HG03439 (cell line): ENCODE measurements around the gene ISL2.
"Not testable (repeated sequence)": the region's sequence is repeated elsewhere in the genome, so short reads cannot be mapped to it uniquely, and the experiment has no call there.

ENCODE experiments used
- ATAC-seq: cut with Tn5 transposase; IDR thresholded peaks from one replicate; pipeline ENCODE4 v1.9.1; 2021; ENCODE audit warnings: mild to moderate bottlenecking, moderate library complexity; ENCODE audit not compliant: unreplicated experiment

Gene ISL2

DNA sequence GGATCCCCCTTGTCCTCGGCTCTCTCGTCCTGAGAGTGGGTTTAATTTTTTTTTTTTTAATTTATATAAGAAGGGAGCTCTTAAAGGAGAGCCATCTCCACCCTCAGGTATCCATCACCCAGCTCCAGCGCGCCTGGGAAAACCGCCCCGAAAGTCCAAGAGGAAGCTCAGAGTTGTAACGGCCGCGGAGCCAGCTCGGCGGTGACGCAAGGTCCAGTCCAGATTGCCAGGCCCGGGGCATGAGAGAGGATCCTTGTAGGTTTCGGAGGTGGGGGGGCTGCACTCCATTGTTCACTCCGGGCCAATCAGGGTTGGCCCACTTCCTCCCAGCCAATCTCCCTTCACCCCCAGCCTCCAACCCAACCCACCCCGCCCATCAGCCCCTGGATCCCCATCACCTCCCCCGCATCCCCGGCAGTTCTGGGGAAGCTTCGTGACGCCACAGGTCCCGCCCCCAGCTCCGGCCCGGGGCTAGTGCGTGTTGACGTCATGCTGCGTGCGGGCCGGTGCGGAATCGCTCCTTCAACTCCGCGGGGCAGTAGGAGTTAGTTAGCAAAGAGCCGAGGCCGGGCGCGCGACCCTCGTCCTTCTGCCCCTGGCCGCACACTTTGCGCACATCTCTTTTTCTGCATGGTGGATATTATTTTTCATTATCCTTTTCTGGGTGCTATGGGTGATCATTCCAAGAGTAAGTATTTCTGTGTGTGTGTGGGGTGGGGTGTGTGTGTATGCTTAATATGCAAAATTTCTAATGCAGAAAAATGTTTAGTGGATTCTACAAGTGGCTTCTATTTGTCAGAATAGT is at the start of gene ISL2:
TSS of gene ISL2 (plus strand) at position 520 of the 805 bp plus-strand sequence. CDS start at position 631, 111 bp downstream.
- peak; percentile 68 for ATAC-seq

DNA sequence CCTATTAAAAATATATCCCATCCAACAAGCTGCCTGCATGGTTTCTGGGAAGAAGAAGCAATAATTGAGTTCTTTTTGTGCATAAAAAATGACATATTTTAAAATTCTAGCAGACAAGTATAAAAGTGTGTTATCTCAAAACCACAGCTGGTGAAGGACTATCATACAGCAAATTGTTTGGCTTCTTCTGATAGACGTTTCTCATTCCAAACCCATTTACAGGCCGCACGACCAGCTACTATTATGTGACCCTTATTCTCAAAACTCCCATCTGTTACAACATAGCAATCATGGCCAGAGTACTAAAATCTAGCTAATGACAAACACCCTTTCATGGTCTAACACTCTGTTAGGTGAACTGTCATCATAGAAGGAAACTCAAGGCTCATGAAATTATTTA is 47.0 kb upstream of the ISL2 start:
- ATAC-seq = no peak

DNA sequence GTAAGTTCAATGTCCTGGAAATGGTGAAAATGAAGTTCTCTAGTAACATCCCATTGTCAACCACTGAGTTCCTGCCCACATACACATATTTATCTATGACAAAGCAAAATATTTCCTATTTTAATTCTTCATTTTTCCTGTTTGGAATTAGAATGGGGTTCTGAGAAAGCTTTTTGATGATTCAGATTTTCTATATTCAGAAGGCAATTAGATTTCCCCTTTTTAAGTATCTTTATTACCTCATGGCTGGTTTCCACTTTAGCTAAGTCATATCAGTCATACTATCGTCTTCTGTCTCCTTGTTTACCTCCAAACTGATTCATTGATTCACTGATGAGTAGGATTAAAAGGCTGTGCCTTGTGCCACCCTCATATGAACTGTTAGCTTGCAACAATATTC is 43.2 kb upstream of the ISL2 start:
- ATAC-seq = no peak

DNA sequence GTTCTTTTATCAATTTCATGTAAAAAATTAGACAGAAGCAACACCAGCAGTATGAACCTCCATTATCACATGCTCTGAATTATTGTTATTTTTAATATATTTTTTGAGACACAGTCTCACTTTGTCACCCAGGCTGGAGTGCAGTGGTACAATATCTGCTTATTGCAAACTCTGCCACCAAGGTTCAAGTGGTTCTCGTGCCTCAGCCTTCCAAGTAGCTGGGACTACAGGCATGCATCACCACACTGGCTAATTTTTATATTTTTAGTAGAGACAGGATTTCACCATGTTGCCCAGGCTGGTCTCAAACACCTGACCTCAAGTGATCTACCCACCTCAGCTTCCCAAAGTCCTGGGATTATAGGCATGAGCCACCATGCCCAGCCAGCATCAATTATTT is 42.1 kb upstream of the ISL2 start:
- not testable (repeated sequence) for ATAC-seq

DNA sequence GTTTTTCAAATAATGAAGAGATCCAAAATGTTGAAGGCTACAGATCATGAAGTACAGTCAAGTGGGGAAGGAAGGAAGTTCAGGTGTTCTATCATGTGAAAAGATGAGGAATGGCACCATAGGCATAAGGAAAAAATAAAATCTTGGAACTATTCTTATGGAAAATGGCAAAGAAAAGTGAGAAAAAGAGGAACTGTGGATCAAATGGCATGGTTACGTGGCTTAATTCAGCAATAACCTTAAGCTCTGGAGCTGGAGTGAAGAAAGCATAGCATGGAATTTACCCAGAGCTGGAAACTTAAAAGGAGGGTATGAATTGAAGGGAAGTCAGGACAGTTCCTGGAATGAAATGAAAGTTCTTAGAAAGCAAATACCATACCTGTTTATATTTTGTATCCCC is 39.7 kb upstream of the ISL2 start:
- ATAC-seq = no peak

DNA sequence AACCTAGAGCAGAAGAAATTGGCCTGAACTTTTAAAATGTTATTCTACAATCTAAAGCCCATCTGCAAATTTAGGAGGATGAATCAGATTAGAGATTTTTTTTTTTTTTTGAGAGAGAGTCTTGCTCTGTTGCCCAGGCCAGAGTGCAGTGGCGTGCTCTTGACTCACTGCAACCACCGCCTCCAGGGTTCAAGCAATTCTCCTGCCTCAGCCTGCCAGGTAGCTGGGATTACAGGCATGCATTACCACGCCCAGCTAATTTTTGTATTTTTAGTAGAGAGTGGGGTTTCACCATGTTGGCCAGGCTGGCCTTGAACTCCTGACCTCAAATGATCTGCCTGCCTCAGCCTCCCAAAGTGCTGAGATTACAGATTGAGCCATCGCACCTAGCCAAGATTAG is 38.6 kb upstream of the ISL2 start:
- not testable (repeated sequence) for ATAC-seq

DNA sequence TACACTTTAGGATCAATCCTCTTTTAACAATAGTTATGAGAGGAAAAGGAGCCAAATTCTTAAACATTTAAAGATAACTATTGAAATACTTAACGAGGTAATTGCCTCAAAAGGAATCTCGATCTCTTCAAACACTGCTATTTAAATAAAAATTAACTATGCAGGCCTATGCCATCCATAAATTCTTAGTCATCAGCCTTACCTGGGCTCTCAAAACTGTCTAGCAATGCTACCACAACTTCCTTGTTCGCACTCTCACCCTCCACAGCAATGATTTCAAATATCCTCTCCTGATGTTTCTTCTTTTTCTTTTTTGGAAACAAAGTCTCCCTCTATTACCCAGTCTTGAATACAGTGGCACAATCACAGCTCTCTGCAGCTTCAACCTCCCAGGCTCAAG is 37.6 kb upstream of the ISL2 start:
- ATAC-seq = no peak

DNA sequence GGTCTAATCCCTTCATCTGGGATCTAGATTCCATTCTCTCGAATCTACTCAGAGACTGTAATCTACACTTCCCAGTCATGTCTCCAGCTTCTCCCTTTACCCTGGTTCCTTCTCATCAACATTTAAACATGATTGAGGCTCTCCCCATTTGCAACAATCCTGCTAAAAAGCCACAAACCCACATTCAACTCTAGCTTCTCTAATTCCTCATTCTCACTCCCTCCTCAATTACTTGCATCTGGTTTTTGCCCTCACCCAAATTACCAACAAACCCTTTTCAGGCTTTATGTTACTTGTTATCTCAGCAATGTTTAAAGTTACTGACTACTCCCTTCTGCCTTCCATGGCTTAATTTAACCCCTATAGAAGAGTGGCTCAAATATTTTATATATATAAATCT is 36.8 kb upstream of the ISL2 start:
- ATAC-seq = no peak

DNA sequence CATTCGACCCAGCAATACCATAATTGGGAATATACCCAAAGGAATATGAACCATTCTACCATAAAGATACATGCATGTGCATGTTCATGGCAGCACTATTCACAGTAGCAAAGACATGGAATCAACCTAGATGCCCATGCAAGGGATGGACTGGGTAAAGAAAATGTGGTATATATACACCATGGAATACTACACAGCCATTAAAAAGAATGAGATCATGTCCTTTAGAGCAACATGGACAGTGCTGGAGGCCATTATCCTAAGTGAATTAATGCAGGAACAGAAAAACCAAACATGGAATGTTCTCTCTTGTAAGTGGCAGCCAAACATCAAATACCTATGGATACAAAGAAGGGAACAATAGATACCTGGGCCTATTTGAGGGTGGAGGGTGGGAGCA is 32.7 kb upstream of the ISL2 start:
- ATAC-seq = no peak

DNA sequence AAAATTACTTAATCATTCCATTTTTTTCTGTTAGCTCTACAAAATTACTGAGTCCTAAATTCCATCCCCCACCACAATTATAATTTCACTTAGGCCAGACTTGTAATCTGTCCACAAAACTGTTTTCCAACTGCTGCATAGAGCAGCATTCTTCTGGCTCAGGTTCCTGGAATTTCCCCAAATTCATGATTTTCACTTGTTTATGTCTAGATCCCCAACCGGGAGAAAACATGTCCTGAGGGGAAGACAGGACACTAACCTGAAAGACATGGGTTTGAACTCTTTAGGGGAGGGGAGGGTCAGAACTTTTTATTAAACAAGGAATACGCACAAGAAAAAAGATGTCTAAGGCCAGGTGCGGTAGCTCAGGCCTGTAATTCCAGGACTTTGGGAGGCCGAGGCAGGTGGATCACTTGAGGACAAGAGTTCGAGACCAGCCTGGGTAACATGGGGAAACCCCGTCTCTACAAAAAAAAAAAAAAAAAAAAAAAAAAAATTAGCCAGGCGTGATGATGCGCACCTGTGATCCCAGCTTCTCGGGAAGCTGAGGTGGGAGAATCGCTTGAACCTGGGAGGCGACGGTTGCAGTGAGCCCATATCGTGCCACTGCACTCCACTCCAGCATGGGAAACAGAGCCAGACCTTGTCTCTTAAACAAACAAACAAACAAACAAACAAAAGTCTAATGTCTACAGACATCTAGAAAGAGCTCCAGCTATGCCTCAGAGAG is 26.8 kb upstream of the ISL2 start:
- no peak for ATAC-seq

DNA sequence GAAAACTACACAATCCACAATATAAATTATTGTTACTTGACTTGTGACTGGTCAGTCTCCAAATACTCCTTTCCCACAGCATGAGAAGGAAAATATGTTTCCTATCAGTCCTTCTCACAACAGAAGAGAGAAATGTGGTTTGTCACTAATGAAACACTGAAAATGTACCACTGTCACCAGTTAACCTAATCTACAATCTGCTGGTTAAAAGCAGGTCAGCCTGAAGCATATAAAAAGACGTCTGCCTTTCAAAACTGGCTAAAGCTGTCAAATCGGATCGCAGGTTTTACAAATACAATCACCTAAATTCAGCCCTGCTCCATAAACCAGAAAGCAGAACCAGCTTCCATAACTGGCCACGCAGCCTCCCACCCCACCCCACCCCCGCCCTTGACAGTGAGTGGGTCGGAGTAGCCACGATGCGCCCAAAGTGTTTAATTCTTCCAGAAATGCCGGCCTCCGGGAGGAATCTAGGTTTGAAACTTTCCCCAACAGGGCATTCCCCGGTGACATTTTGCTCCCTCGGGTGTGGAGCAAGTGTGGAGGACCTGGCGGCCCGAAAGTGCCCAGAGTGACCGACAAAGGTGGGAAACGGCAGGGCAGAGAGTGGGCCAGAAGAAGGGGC is 26.0 kb upstream of the ISL2 start:
- no peak for ATAC-seq

DNA sequence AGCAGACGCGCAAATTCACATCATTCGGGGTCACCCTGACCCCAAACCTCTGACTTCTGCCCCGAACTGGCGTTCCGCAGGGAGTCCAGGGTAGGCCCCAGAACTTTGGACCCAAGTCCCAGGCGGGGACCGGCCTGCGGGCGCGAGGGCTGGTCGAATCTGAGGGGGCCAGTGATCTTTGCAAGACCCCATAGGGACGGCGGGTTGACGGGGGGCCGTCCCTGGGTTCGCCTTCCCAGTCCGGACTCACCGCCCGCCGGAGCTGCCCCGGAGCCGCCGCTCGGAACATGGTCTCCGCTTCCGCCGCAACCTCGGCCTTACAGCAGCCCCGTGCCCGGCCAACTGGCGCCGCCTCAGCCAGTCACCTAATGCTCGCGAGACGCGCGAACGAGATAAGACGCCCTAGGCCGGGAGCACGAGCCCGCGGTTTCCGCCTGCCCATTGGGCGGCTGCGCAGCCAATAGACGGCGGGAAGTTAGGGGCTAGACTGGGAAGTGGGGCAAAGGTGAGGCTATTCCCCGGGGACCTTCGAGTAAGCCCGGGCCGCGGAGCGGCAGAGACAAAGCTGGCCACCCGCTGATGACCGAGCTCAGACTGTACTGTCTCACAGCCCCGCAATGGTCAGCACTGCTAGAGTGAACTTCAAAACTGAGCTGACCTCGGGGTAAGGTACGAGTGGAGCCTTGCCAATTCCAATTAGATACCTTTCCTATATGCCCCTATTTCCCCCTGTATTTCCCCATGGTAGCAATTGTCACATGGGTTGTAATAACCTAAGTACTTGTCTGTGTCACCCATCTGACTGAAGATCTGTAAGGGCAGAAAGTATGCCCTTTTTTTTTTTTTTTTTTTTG is 25.2 kb upstream of the ISL2 start, which contains the start of gene ETFA:
TSS of gene ETFA (minus strand) at position 370 of the 854 bp plus-strand sequence. CDS start at position 289, 81 bp downstream.
- peak; percentile 93 for ATAC-seq

DNA sequence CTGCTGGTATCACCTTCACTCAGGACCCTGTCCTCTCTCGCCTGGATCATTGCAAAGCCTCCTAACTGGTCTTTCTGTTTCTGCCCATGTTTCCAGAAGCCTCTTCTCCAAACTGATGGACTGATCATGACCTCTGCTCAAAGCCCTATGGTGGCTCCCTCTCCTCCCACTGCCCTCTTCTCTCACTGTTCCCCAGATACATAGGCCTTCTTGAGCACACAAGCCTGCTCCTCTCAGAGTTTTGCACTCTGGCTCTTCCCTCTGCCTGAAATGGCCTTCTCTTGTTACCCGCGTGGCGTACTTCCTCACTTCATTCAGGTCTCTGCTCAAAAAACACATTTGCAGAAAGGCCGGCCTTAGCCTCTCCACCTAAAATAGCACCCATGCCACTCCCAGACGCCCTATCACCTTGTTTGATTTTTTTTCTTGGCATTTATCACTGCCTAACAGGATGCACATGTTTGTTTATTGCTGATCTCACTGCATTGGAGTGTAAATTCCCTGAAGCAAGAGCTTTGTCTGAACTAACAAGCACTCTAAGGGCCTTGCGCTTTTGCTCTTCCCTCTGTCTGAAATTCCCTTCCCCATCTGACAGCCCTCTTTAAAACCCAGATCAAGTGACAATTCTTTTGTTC is 23.9 kb upstream of the ISL2 start:
- no peak for ATAC-seq

DNA sequence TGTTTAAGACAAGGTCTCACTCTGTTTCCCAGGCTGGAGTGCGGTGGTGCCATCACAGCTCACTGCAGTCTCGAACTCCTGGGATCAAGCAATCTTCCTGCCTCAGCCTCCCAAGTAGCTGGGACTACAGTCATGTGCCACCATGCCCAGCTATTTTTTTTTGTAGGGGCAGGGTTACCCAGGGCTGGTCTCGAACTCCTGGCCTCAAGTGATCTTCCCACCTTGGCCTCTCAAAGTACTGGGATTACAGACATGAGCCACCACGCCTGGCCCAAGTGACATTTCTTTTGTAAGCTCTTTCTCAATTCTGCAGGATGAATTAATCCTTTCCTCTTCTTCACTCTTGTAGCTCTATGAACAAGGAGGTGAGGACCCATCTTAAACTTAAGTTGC is 23.4 kb upstream of the ISL2 start:
- not testable (repeated sequence) for ATAC-seq

DNA sequence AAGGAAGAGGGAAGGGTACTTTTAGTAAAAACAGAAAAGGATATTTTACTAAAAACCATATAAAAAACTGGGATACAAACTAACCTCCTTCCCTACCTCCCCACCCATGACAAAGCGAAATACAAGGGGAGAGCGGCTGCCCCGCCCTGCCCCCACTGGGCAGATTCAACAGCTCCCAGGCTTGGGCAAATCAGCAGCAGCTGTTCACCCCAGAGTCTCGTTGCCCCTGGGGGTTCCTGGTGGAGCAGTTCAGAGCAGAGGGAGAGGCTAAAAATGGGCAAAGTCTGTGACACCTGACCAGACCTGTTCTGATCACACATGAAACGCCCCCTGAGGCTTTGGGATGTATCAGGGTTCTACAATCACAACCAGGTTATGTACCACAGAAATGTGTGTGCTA is 22.8 kb upstream of the ISL2 start:
- no peak for ATAC-seq

DNA sequence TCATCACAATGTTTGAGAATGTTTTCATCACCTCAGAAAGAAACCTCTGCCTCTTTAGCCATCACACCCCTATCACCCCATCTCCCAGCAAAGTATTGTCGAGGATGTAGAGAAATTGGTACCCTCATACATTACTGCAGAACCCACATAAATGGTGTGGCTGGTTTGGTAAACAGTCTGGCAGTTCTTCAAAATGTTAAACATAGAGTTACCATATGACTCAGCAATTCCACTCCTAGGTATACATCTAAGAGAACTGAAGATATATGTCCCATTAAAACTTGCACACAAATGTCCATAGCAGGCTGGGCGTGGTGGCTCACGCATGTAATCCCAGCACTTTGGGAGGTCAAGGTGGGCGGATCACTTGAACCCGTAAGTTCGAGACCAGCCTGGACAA is 16.6 kb upstream of the ISL2 start:
- ATAC-seq = no peak

DNA sequence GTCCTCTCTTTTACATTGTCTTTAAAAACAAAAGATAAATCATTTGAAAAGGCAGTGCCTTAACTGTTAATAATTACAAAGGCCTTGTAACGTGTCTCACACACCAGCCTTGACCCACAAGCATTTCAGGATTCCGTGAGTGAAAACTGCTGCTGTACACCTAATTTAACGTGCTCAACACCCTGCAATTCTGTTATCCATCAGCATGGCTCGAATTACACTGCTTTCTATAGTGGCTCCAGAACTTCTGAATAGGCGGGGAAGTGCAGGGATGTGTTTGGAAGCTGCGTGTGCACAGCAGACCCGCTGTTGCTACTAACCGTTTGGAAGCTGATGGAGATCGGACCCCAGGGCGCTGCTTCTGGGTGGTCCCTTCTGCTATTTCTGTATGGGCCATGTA is 15.4 kb upstream of the ISL2 start:
- no peak for ATAC-seq

DNA sequence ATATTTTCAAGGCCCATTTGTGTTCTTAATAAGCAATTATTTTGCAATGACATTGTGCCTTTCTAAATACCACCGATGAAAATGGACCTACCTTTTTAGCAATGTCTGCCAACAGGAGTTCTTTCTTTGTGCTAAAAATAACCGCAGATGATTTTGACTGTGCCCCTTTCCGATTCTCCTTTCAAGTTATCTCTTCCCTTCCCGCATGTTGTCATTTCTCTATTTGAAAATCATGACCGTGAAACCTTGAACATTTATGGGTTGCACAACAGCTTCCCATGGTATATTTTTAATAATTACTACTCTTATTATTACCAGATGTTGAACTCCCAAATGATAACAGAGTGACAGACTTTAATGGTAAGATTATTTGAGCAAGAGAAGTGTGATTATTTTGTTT is 15.0 kb upstream of the ISL2 start:
- no peak for ATAC-seq

DNA sequence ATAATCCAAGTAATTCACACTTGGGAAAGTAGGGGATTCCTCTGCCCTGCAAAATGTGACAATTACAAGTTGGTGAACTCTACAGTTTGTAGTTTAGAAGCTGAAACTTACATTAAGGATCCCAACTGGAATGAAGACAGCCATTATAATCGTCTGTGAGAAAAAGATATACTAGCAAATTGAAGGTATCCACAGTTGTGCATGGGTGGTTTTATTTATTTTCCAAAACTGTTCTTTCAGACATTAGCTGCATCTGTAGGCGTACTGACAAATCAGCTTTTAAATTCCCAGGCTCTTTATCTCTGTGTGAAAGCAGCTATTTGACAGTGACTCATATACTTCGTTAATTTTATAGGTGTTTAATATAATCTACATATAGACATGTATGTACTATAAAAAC is 12.5 kb upstream of the ISL2 start:
- ATAC-seq = no peak

DNA sequence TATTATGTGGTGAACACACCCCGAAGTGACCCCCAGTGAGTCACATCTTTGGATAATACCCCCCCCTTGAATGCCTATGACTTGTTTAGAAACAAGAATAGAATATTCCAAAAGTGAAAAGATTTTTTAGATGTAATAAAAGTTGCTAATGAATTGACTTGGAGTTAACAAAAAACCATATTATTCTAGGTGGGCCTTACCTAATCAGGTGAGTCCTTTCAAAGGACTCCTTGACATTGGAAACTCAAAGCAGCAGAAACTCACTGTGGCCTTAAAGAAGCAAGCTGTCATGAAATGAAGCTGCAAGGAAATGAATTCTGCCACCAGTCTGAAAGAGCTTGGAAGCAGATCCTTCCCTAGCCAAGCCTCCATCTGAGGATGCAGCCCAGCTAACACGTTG is 10.9 kb upstream of the ISL2 start:
- ATAC-seq = no peak
